Pancreas (tissue), 10 donors: ENCODE data around the gene DLGAP1. TPM values are rescaled to one million over a fixed set of nuclear protein-coding genes. Genes with fewer than 3 reads are reported as not detected.

Experiments
- ATAC-seq, 4 donors: fragments of 200-7000 bp; cut with Tn5 transposase; one replicate each; pipeline versions ENCODE4 v1.8.0 to v1.9.1; 2020; ENCODE audit warnings: mild to moderate bottlenecking in 4 of 4, moderate library complexity in 4 of 4
- DNase-seq, 6 donors: peaks; one replicate each; pipeline ENCODE4 v3.0.0-alpha.2; 2020
- FAIRE-seq: peaks from 2 replicates; lab custom pipeline; 2012; peaks lifted over from hg19 to GRCh38; lab: Jason Lieb, UNC
- H3K27ac ChIP-seq, 4 donors: fragments of 200-600 bp; sonication (generic); 1 replicate in 3 of 4; 2 replicates in 1 of 4; pipeline versions ENCODE4 v1.5.0 to v1.8.0; 2020
- H3K27me3 ChIP-seq, 4 donors: fragments of 200-600 bp; one replicate each; pipeline ENCODE4 v1.8.0; 2021
- H3K36me3 ChIP-seq, 3 donors: fragments of 200-600 bp; sonication (generic) in 1 of 3; one replicate each; pipeline versions ENCODE4 v1.5.0 to v1.8.0; 2020 to 2021
- H3K4me1 ChIP-seq, 3 donors: fragments of 200-600 bp; one replicate each; pipeline ENCODE4 v1.8.0; 2021
- H3K4me3 ChIP-seq, 4 donors: fragments of 200-600 bp; sonication (generic) in 2 of 4; one replicate each; pipeline versions ENCODE4 v1.5.0 to v1.8.0; 2020 to 2021
- H3K9me3 ChIP-seq, 4 donors: fragments of 200-600 bp; one replicate each; pipeline ENCODE4 v1.8.0; 2021
- WGBS, 2 donors: extraction: QIAGEN DNeasy Blood & Tissue Kit; methylation state at CpG; one replicate each; pipeline ENCODE4 v1.1.7; 2013; 5-methylcytosine and 5-hydroxymethylcytosine counted together
- intact Hi-C, 3 donors: fragments of 100-400 bp; cut with DNase I; formaldehyde crosslinking; loops; one replicate each; pipeline versions ENCODE4 v1.11.1 to v1.14.2; 2022
- polyA plus RNA-seq, 2 donors: library from polyadenylated mRNA; stranded (reverse); fragments of 200-250 nt; gene quantifications; one replicate each; pipeline ENCODE4 v1.2.3, GENCODE V29; 2013
- total RNA-seq, 6 donors: library from RNA; stranded (reverse); fragmentation: NEBNext Ultra II Directional in 4 of 6; extraction: Animal tissue kit (Norgen Biotek cat#: 25700) in 4 of 6; gene quantifications; one replicate each; pipeline versions ENCODE4 v1.2.1 to v1.2.4, GENCODE V29; 2021 to 2023
- TF ChIP-seq, protein P1 (sequence below), 4 donors: fragments of 200-600 bp; sonication (generic) in 3 of 4; IDR thresholded peaks; one replicate each; pipeline versions ENCODE4 v1.5.0 to v1.8.0; 2021; ENCODE audit warnings: antibody characterized with exemption in 4 of 4
- donor health status: healthy with polysubstance abuse.
- donor health status: DM: no; HTN: no; CAD: no; lungs with moderate emphysema.
- donor health status: DM: no; HTN: no; CAD: no.
- donor health status: control.
- donor health status: control.
- donor health status: Bipolar disorder and iron deficiency.
- donor health status: DM: yes; HTN: yes; CAD: no.
- donor health status: DM: no; HTN: no; CAD: no.
- donor health status: DM: no; HTN: no; CAD: no.
- donor health status: DM: yes; HTN: yes; CAD: no.

DLGAP1 gene
- total and polyA plus RNA-seq, 8 donors = 0.12 to 0.62 (median 0.30) TPM; not detected in 2

DNA sequence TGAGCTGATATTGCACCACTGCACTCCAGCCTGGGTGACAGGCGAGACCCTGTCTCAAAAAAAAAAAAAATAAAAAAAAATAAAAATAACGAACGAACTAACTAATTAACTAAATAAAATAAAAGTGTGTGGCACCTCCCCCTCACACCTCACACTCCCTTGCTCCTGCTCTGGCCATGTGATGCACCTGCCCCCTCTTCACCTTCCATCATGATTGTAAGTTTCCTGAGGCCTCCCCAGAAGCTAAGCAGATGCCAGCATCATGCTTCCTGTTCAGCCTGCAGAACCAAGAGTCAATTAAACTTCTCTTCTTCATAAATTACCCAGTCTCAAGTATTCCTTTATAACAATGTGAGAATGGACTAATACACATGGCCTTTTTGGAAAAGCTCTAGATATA is 773.0 kb downstream of the DLGAP1 start:
- intact Hi-C loops = no loop called here
- ATAC-seq = no peak
- Histone ChIP-seq H3K27ac (no peak overlapping the region), H3K9me3 (no peaks in the 10 kb centered on the region), H3K36me3 (no peaks in the 10 kb centered on the region), H3K4me3 (no peak overlapping the region), H3K4me1 (no peaks in the 10 kb centered on the region), H3K27me3 (no peaks in the 10 kb centered on the region)
- WGBS, 2 donors = 86 to 92% methylated on average over 3 of the region's 3 CpGs
- no peak for FAIRE-seq
- TF ChIP-seq, protein P1, sequence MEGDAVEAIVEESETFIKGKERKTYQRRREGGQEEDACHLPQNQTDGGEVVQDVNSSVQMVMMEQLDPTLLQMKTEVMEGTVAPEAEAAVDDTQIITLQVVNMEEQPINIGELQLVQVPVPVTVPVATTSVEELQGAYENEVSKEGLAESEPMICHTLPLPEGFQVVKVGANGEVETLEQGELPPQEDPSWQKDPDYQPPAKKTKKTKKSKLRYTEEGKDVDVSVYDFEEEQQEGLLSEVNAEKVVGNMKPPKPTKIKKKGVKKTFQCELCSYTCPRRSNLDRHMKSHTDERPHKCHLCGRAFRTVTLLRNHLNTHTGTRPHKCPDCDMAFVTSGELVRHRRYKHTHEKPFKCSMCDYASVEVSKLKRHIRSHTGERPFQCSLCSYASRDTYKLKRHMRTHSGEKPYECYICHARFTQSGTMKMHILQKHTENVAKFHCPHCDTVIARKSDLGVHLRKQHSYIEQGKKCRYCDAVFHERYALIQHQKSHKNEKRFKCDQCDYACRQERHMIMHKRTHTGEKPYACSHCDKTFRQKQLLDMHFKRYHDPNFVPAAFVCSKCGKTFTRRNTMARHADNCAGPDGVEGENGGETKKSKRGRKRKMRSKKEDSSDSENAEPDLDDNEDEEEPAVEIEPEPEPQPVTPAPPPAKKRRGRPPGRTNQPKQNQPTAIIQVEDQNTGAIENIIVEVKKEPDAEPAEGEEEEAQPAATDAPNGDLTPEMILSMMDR (IDR thresholded peaks at IDR 0.05) = no peak
- no peak for DNase-seq

DNA sequence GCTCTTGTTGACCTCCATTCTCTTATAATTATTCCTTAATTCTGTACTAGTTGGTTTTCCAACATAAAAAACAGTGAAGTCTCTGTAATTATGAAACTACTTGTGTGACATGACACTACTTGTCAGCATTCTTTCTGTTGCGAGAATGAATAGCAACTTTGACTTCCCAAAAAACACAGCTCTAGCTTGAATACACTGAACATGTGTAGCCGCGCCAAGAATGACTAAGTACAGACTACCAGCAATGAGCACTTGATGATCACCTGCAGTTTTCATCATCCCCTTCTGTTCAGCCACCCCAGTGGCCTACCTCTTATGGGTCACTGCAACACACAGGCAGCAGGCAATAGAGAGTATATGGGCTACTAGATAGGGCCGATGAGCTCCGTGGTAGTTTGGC is 775.9 kb downstream of the DLGAP1 start:
- WGBS, 2 donors = 88 to 96% methylated on average over 5 of the region's 5 CpGs
- Histone ChIP-seq H3K9me3 (no peaks in the 10 kb centered on the region), H3K4me1 (no peaks in the 10 kb centered on the region), H3K4me3 (no peak overlapping the region), H3K27ac (no peak overlapping the region), H3K27me3 (no peaks in the 10 kb centered on the region), H3K36me3 (no peaks in the 10 kb centered on the region)
- TF ChIP-seq, protein P1 (IDR thresholded peaks at IDR 0.05) = no peak
- FAIRE-seq (no peak), ATAC-seq (peak in 2 of 4 donors; percentile 34 to 46), DNase-seq (no peak)
- intact Hi-C loops = no loop called here

DNA sequence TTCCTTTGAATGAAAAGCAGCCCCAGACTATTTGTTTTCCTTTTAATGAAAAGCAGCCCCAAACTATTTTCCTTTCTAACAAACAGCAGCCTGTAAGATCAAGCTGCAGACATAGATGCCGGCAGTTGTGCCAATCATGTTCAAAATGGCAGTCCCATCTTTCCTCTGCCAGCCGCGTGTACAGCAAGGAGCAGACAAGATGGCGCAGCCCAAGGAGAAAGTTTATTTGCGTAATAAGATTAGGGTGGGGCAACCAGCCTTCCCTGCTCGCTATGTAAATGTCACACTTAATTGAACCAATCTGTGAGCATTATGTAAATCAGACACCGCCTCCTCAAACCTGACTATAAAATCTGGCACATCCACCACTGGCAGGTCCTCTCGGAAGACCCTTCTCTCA is 779.1 kb downstream of the DLGAP1 start:
- Histone ChIP-seq H3K27me3 (no peaks in the 10 kb centered on the region), H3K4me1 (peaks cover 0 to under 1% (median 0%) of the 10 kb centered on the region in 3 donors), H3K27ac (no peak overlapping the region), H3K36me3 (no peaks in the 10 kb centered on the region), H3K4me3 (no peak overlapping the region), H3K9me3 (no peaks in the 10 kb centered on the region)
- intact Hi-C loops = no loop called here
- no peak for FAIRE-seq
- no peak for DNase-seq
- TF ChIP-seq, protein P1 (IDR thresholded peaks at IDR 0.05) = no peak
- WGBS, 2 donors = 90 to 97% methylated on average over 8 of the region's 8 CpGs
- no peak for ATAC-seq

DNA sequence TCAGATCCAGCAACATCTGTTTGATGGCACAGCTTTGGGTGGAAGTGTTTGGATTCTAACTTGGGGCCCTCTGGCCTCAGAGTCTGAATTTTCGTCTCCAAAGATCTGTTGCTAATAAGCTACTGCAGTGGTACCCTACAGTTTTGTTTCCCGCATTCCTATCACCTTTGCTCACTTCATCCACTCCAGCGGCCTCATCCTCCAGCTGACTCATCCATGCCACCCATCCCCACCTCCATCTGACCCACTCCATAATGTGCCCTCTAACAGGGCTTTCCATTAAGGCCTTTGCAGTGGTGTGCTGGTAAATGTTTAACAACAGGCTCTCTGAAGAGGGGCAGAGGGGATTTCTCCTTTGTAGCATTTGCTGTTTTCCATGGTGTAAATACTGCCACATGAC is 779.7 kb downstream of the DLGAP1 start:
- H3K36me3 ChIP-seq = no peaks in the 10 kb centered on the region
- intact Hi-C loops = no loop called here
- H3K27me3 ChIP-seq = no peaks in the 10 kb centered on the region
- no peaks in the 10 kb centered on the region for H3K9me3 ChIP-seq
- ATAC-seq = peak in 1 of 4 donors; percentile 15
- no peak overlapping the region for H3K4me3 ChIP-seq
- H3K27ac ChIP-seq = no peak overlapping the region
- 88 to 99% methylated on average over 3 of the region's 3 CpGs for WGBS, 2 donors
- DNase-seq = no peak
- FAIRE-seq = no peak
- H3K4me1 ChIP-seq = peaks cover 0 to 4% (median 0%) of the 10 kb centered on the region in 3 donors
- TF ChIP-seq, protein P1 (IDR thresholded peaks at IDR 0.05) = no peak

DNA sequence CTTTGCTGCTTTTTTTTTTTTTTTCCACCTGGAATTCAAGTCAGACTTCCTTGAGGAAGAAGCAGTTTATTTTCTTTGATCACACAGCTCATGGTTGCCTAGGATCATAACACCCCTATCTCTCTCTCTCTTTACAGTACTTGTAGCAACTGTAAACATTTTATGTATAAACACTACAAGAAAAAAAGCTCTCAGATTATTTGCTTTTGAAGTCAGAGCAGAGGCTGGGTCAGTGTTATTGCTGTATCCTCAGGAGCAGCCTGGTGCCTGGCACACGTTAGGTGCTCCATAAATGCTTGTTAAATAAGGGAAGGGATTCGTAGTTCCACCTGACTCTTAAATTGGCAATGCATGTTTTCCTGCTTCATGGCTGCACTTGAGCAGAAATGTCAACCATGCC is 783.9 kb downstream of the DLGAP1 start:
- no peak for DNase-seq
- TF ChIP-seq, protein P1 (IDR thresholded peaks at IDR 0.05) = no peak
- H3K4me3 ChIP-seq = no peak overlapping the region
- no peak overlapping the region for H3K27ac ChIP-seq
- ATAC-seq = peak in 2 of 4 donors; percentile 12 to 37
- FAIRE-seq = no peak
- no peaks in the 10 kb centered on the region for H3K27me3 ChIP-seq
- WGBS, 2 donors = 47 to 48% methylated on average over 2 of the region's 2 CpGs
- intact Hi-C loops = no loop called here
- H3K36me3 ChIP-seq = no peaks in the 10 kb centered on the region
- H3K9me3 ChIP-seq = no peaks in the 10 kb centered on the region
- H3K4me1 ChIP-seq = peaks cover 0 to 4% (median 0%) of the 10 kb centered on the region in 3 donors
